HEK293T (cell line): ENCODE results near the gene ZNF516.

Experiments
- FOXA1 ChIP-seq: fragments of 450-650 bp; IDR thresholded peaks from 2 replicates; pipeline ENCODE4 v1.6.1; 2016; ENCODE audit warnings: mild to moderate bottlenecking
- SP1 ChIP-seq: fragments of 450-650 bp; IDR thresholded peaks from 2 replicates; pipeline ENCODE4 v1.6.1; 2017

GRCh38 chr18:76482971-76483691, 11.9 kb downstream of the ZNF516 start:
- TF ChIP-seq SP1 (no peak), FOXA1 (no peak)
